Measurements from ENCODE around the gene TPI1.
"Not testable (repeated sequence)": the region's sequence is repeated elsewhere in the genome, so short reads cannot be mapped to it uniquely, and the experiment has no call there.

TPI1 gene

DNA sequence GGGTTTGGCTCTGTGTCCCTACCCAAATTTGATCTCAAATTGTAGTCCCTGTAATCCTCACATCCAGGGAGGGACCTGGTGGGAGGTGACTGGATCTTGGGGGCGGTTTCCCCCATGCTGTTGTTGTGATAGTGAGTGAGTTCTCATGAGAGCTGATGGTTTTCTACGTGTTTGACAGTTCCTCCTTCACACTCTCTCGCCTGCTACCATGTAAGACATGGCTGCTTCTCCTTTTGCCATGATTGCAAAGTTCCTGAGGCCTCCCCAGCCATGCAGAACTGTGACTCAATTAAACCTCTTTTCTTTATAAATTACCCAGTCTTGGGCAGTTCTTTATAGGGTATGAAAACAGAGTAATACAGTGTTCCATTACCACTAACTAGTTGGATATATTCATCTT lies 27.0 kb downstream of the TPI1 start:
- no peak for DNase-seq (ENCODE audit: low read depth)

DNA sequence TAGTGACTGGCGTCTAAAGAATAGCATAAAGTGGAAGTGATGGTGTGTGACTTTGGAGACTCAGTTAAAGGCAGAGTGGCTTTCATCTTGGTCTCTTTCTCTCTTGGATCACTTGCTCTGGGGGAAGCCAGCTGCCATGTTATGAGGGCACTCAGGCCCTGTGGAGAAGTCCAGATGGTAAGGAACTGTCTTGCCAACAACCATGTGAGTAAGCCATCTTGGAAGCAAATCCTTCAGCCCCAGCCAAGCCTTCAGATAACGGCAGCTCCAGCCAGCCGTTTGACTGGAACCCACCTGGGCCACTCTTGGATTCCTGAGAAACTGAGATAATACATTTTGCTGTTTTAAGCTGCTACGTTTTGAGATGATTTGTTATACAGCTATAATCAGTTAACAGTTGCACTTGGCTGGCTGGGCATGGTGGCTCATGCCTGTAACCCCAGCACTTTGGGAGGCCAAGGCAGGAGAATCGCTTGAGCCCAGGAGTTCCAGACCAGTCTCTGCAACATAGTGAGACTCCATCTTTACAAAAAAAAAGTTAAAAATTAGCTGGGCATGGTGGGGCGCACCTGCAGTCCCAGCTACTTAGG lies 29.6 kb downstream of the TPI1 start:
- DNase-seq (ENCODE audit: low read depth): no peak

DNA sequence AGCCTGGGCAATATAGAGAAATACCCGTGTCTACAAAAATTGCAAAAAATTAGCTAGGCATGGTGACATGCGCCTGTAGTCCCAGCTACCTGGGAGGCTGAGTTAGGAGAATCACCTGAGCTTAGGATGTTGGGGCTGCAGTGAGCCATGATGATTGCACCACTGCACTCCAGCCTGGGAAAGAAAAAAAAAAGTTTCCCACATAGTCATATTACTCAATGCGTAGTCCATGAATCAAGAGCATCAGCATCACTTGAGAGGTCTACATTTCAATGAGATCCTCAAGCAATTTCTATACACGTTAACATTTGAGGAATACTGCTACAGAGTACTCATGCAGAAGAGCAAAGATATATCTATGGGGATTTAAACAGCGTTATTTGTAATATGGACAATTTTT lies 32.1 kb downstream of the TPI1 start:
- DNase-seq (ENCODE audit: low read depth): no peak

DNA sequence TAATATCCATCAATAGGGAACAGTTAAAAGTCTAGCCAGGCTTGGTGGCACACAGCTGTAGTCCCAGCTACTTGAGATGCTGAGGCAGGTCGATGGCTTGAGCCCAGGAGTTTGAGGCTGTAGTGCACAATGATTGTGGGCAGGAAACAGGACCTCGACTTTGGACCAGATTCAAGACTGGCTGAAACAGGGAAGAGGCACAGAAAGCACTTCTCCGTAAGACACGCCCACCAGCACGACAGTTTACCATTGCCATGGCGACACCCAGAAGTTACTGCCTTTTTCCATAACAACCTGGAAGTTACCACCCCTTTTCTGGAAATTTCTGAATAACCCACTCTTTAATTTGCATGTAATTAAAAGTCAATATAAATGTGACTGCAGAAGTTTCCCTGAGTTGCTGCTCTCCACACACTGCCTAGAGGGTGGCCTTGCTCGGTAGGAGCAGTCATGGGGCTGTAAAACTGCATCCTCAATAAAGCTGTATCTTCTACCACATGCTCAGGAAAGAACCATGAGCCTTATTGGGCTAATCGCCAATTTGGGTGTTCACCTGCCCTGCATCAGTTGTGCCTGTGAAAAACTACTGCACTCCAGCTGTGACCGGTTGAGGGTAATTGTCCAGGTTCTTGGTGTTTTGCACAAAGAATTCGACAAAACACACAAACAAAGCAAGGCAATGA lies 32.6 kb downstream of the TPI1 start:
- no peak for DNase-seq (ENCODE audit: low read depth)

DNA sequence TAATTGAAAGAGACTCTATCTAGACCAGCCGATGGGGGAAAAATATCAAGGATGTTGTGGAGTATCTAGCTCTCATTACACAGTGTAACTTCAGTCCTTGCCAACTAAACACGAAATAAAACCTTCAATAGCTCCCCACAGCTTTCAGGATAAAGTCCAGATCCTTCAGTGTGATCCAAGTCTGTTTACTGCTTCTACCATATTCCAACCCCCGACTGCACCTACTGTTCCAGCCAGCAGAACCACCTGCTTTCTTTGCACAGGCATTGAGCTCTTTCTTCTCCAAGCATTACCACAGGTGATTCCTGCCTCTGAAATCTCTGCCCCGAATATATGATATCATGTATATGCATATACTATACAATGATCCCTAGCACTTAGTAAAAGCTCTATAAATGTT lies 35.1 kb downstream of the TPI1 start:
- no peak for DNase-seq (ENCODE audit: low read depth)

DNA sequence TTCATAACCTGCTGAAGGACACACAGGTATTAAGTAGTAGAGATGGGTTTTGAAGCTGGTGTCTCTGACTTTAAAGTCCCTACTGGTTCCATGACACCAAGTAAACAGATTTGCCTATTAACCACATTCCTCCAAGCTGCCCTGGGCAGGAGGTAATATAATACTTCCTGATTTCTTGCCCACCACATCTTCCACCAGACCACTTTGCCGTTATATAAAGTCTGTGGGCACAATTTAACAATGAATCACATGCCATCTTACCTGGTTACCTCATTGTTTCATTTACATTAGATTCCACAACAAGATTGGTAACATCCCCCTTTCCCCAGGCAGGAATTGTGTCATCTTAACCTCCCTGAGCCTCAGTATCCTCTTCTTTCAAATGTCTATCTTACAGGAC lies 36.4 kb downstream of the TPI1 start:
- DNase-seq (ENCODE audit: low read depth): no peak

DNA sequence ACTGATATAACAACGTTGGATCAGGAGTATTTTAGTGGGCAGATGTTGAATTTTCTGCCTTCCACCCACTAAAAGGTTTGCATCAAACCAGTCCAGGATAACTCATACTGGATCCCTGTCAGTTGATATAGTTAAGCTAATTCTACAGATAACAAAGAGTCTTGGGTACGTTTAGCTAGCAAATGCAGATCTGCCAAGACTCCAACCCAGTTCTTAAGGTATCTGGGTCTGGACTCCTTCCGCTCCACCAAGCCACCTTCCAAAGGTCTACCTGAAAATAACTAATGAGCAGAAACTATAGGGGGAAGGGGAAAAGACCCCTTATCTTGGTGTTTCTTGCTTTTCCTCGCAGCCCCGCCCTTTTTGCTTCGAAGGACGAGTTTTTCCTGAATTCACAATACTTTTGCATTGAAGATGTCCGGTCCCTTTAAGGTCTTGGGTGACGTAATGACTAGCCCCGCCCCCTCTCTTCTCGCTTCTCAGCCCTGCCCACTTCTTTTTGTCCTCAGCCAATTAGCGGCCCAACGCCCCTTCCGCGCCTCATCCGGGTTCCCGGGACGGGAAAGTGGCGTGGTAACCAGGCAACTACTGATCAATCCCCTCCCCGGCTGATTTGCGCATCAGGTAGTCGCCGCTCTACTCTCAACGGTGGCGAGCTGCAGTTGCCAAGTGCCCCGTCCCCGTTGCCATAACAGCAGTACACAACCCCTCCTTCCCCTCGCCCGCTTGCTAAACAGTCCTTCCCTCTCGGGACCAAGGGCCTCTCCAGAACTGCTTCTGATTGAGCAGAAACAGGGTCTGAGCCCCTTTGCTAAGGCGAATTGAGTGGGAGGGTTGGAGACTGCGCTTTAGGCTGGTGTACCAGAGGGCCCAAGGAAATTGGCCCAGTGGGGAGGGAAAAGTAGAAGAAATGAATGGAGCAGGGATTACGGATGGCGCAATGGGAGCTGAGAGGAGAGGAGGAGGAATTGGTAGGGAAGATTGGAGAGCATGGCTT lies 37.2 kb downstream of the TPI1 start, which contains the start of gene LRRC23:
Gene LRRC23 (plus strand): TSS at position 543 of the 997 bp plus-strand sequence. CDS start 812 bp downstream, outside the sequence.
- DNase-seq (ENCODE audit: low read depth): peak; percentile 78

DNA sequence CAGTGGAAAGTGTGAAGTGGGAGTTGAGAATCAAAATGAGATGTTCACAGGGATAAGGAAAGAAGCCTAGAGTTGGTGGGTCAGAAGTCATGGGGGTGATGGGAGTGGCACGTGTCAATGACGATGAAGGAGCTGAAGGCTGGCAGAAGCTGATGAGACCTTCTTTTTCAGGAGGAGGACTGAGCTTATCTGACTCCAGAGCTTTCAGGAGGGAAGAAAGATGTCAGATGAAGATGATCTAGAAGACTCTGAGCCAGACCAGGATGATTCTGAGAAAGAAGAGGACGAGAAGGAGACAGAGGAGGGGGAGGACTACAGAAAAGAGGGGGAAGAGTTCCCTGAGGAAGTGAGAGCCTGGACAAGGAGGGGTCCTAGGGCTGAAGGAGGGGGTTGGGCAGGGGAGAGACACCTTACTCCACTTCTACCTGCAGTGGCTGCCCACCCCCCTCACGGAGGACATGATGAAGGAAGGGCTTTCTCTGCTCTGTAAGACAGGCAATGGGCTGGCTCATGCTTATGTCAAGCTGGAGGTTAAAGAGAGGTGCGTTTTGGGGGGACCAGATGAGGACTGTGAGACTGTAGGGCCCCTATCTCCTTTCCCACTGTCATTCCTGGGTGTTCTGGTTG lies 38.2 kb downstream of the TPI1 start:
- no peak for DNase-seq (ENCODE audit: low read depth)

DNA sequence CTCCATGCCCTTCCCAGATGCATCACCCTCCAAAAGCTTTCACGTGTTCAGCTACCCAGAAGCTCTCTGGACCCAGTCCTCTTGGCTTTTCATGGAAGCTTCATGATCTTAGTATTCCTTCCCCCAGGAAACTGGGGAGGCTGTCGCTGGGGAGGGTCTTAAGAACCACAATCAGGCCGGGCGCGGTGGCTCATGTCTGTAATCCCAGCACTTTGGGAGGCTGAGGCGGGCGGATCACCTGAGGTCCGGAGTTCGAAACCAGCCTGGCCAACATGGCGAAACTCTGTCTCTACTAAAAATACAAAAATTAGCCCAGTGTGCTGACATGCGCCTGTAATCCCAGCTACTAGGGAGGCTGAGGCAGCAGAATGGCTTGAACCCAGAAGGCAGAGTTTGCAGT lies 40.8 kb downstream of the TPI1 start:
- not testable (repeated sequence) for DNase-seq (ENCODE audit: low read depth)

DNA sequence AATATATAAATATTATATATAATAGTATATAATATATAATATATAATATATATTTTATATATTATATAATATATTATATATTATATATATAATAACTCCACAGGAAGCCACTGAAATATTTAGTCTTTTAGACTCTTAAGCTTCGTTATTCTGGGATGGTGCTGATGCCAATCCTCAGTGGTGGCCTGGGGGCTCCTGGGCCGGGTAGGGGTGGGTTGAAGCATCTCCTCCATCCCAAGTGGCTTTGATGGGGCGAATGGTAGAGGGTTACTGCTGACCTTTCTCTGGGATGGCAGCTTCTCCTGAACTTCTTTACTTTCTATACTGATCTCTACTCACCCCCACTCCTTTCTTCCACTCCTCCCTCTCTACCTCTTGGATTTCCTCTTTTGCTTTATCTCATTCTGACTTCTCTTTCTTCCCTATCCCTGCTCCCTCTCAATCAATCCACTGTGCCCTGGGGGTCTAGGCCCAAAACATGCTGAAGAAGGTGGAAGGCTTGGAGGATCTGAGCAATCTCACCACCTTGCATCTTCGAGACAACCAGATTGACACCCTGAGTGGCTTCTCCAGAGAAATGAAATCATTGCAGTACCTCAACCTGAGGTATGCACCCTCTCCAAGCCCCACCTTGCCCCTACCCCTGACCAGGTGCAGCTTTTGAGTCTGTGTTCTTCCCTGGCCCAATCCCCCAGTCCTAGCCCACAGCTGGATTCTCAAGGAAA lies 42.3 kb downstream of the TPI1 start:
- DNase-seq (ENCODE audit: low read depth): no peak

DNA sequence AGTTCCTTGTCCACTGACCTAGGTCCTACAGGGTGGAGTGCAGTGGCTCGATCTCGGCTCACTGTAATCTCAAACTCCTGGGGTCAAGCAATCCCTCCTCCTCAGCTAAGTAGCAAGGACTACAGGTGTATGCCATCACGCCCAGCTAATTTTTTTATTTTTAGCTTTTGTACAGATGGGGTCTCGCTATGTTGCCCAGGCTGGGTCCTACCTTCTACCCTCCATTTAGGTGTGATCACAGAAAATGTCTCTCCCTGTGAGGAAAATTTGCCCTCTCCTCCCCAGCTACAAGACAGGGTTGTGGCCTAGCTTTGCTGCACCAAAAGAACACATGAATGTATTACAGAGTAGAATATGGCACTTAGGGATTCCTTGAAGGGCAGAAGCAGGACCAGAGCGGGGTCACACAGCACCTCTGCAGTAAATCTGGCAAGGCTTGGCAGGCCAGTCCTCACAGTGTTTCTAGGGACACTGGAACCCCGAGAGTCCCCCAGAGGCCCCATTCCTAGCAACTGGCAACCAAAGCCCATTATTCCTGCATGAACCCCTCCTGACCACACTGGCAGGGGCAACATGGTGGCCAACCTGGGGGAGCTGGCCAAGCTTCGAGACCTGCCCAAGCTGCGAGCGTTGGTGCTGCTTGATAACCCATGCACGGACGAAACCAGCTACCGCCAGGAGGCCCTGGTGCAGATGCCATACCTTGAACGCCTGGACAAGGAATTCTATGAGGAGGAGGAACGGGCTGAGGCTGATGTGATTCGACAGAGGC lies 45.0 kb downstream of the TPI1 start:
- no peak for DNase-seq (ENCODE audit: low read depth)

DNA sequence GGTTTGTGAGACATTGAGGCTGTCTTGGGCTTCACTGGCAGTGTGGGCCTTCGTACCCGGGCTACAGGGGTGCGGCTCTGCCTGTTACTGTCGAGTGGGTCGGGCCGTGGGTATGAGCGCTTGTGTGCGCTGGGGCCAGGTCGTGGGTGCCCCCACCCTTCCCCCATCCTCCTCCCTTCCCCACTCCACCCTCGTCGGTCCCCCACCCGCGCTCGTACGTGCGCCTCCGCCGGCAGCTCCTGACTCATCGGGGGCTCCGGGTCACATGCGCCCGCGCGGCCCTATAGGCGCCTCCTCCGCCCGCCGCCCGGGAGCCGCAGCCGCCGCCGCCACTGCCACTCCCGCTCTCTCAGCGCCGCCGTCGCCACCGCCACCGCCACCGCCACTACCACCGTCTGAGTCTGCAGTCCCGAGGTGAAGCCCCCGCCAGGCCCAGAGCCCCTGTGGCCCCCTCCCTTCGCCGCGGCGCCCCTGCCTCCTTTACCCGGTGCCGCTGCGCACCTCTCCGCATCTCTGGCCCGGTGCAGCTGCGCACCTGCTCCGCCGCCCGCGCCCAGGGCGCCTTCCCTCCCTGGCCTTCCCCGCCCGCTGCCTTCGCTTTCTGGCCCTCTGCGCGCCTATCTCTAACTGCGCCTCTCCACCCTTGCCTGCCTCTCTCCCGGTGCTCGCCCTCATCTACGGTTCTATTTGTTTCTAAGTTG lies 47.1 kb downstream of the TPI1 start, which contains the start of gene ENO2:
Gene ENO2 (plus strand): TSS at position 335 of the 701 bp plus-strand sequence. CDS start 1,253 bp downstream, outside the sequence.
- DNase-seq (ENCODE audit: low read depth): no peak

DNA sequence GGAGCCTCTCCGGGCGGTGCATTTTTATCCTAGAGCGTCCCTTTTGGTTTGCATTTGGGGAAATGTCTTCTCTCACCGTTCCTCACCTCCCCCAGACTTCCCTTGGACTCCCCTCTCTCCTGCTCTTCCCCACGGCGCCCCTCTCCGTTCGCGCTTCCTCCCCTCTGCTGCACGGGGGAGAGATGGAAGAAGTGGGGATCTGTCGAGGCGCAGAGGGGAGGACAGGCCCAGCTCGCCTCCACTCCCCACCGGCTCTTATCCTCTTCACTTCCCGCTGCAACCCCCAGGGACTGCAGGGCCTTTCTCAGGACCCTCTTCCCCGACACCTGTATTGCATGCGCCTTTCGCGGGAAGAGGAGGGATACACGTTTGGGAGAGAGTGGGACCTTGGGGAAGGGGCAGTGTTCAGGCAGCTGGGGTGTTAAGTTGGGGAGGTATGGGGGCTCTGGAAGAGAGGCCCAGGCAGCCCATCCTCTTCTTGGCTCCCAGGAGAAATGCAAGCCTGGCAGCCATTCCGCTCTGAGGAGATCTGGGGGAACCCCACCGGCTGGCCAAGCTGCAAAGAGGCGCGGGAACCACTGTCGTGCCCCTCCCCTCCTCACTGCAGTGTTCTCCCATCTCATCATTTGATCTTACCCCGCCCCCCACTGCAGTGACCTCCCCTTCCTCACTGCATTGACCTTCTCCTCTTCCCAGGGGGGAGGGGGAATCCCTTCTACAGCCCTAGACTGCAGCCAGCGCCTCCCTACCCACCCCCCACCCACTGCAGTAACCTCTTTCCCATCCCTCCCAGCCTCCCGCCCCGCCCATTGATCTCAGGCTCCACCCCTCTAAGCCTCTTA lies 47.8 kb downstream of the TPI1 start:
- no peak for DNase-seq (ENCODE audit: low read depth)

DNA sequence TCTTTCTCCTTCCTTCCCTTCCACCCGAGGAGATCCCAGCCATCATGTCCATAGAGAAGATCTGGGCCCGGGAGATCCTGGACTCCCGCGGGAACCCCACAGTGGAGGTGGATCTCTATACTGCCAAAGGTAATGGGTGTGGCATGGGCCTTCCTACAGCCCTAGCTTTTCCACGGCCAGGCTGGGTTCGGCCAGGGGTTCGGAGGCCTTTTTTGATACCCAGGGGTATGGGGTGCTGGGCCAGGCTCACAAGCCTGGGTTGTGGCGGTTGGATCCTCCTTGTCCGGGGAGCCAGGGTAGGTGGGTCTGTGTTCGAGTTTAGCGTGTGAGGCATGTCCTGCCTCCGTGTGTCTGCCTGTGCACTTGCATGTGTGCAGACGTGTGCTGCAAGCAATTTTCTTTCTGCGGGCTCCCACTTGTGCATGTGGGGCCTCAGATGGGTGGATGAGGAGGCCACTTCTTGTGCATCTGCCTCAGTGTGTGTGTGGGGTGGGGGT lies 48.5 kb downstream of the TPI1 start:
- DNase-seq (ENCODE audit: low read depth): no peak

DNA sequence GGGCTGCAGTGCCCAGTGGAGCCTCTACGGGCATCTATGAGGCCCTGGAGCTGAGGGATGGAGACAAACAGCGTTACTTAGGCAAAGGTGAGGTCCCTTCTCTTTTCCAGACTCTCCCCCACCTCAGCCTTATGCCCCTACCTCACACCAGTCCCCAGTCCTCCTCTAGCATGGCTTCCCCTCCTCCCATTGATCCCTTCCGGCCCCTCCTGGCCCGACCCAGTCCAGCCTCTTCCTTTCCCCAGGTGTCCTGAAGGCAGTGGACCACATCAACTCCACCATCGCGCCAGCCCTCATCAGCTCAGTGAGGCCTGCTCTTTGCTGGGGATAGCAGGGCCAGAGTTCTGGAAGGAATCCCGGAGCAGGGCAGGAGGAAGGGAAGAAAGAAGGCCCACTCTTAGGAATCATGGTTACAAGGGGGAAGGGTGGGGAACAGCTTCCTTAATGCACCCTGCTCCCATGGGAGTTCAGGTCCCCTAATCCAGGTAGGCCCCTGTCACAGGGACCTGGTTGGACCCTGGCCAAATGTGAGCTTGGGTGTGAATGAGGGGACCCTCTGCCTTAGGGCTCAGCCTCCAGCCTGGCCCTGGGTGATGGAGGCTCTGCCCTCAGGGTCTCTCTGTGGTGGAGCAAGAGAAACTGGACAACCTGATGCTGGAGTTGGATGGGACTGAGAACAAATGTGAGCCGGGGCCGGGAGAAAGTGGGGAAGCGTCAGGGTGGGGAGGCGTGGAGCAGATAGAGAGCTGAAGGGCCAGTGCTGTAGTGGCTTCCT lies 49.3 kb downstream of the TPI1 start:
- no peak for DNase-seq (ENCODE audit: low read depth)

DNA sequence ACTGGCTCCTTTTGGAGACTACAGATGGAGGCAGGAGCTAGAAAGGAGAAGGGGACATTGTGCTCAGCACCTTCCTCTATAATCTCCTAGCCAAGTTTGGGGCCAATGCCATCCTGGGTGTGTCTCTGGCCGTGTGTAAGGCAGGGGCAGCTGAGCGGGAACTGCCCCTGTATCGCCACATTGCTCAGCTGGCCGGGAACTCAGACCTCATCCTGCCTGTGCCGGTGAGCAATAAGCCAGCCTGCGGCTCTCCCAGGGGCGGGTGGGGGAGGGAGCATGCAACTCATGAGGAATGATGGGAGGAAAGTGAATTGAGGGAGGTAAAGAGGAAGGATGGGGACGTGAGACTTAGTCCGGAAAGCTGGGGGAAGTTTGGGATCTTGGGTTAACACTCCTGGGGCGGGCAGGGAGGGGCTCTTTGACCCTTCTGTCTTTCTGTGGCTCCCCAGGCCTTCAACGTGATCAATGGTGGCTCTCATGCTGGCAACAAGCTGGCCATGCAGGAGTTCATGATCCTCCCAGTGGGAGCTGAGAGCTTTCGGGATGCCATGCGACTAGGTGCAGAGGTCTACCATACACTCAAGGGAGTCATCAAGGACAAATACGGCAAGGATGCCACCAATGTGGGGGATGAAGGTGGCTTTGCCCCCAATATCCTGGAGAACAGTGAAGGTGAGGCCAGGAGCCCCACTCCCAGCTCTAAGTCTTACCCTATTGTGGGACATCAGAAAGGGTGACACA lies 50.3 kb downstream of the TPI1 start:
- no peak for DNase-seq (ENCODE audit: low read depth)

DNA sequence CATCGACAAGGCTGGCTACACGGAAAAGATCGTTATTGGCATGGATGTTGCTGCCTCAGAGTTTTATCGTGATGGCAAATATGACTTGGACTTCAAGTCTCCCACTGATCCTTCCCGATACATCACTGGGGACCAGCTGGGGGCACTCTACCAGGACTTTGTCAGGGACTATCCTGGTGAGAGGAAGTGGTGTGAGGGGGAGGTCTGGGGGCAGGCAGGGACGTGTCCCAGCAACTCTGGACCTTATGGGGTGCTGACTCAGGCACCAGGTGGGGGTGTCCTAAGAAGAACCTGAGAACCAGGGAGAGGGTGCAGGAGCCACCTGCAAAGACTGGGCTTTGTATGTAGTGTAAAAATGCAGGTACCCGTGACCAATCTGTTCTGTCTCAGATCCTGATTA lies 52.3 kb downstream of the TPI1 start:
- no peak for DNase-seq (ENCODE audit: low read depth)

Data from HS-5 (cell line).